HepG2 (cell line): ENCODE measurements around the gene RERGL. TPM values are rescaled to one million over a fixed set of nuclear protein-coding genes. Genes with fewer than 3 reads are reported as not detected.
"Not testable (repeated sequence)": the region's sequence is repeated elsewhere in the genome, so short reads cannot be mapped to it uniquely, and the experiment has no call there.

Source experiments
- ATAC-seq: fragments of 200-7000 bp; cut with Tn5 transposase; 3 replicates; pipeline ENCODE4 v1.9.1; 2020; ENCODE audit warnings: mild to moderate bottlenecking, moderate library complexity
- BruUV-seq: library from RNA; stranded (reverse); fragments of 400-500 nt; replicated peaks from 2 replicates; lab custom pipeline; 2021; lab: Mats Ljungman, UMichigan
- CTCF ChIA-PET: fragments of 300-600 bp; formaldehyde crosslinking; extraction: SDS; loops from one replicate; lab custom pipeline; 2021; ENCODE audit warnings: low total read pairs, inconsistent platforms, low intra/inter-chr PET ratio; lab: Yijun Ruan, JAX
- POLR2A ChIA-PET: fragments of 350-600 bp; sonication (Branson Sonifier 250); formaldehyde crosslinking; loops from one replicate; lab custom pipeline; 2020; ENCODE audit warnings: antibody characterized with exemption, inconsistent platforms; lab: Yijun Ruan, JAX
- DNase-seq: peaks from one replicate; pipeline ENCODE4 v3.0.0-alpha.2; 2015; ENCODE audit warnings: low spot score
- FAIRE-seq: peaks from 3 replicates; lab custom pipeline; 2011; peaks lifted over from hg19 to GRCh38; lab: Jason Lieb, UNC
- H2AFZ ChIP-seq: one replicate; pipeline ENCODE4 v1.6.1; 2011; ENCODE audit warnings: low read length, inconsistent platforms
- H3K27ac ChIP-seq: fragments of 300-600 bp; 3 replicates; pipeline ENCODE4 v1.8.0; 2011; ENCODE audit warnings: mixed run types, mild to moderate bottlenecking, mixed read lengths, low read length, inconsistent platforms; ENCODE audit not compliant: insufficient read depth; ENCODE audit errors: extremely low read length
- H3K27me3 ChIP-seq, 2 experiments: fragments of 200-600 bp in 1 of 2; 2 replicates in 1 of 2; 3 replicates in 1 of 2; pipeline versions ENCODE4 v1.6.0 to v1.8.0; 2011; ENCODE audit warnings: low read length in 2 of 2, mild to moderate bottlenecking in 2 of 2, moderate library complexity in 2 of 2, inconsistent platforms in 1 of 2; ENCODE audit not compliant: insufficient read depth in 2 of 2, control insufficient read depth in 1 of 2
- H3K36me3 ChIP-seq, 2 experiments: fragments of 200-600 bp in 1 of 2; replicated peaks in 1 of 2; 2 replicates in 1 of 2; 3 replicates in 1 of 2; pipeline versions ENCODE4 v1.5.1 to v1.8.0; 2011; ENCODE audit warnings: low read length in 2 of 2, inconsistent platforms in 1 of 2; ENCODE audit not compliant: insufficient read depth in 2 of 2, control insufficient read depth in 1 of 2
- H3K4me1 ChIP-seq: 2 replicates; pipeline ENCODE4 v1.5.1; 2012; ENCODE audit warnings: low read length, inconsistent platforms; ENCODE audit not compliant: insufficient read depth
- H3K4me2 ChIP-seq: 2 replicates; pipeline ENCODE4 v1.6.0; 2011; ENCODE audit warnings: low read depth, low read length, inconsistent platforms
- H3K4me3 ChIP-seq, 3 experiments: fragments of 200-600 bp in 1 of 3; sonication (generic), shearing (Covaris generic) in 1 of 3; replicated peaks in 1 of 3; 2 replicates each; pipeline ENCODE4 v1.5.1; 2011 to 2016; ENCODE audit warnings: low read length in 3 of 3, inconsistent platforms in 2 of 3, low read depth in 2 of 3, mild to moderate bottlenecking in 2 of 3, control low read depth in 1 of 3, mixed read lengths in 1 of 3; ENCODE audit not compliant: insufficient read depth in 1 of 3
- H3K79me2 ChIP-seq: one replicate; pipeline ENCODE4 v1.6.1; 2011; ENCODE audit warnings: low read length, inconsistent platforms; ENCODE audit not compliant: insufficient read depth
- H3K9ac ChIP-seq: 2 replicates; pipeline ENCODE4 v1.6.0; 2011; ENCODE audit warnings: mild to moderate bottlenecking, low read depth, low read length, inconsistent platforms; ENCODE audit not compliant: insufficient read depth
- H3K9me3 ChIP-seq: 2 replicates; pipeline ENCODE4 v1.5.1; 2012; ENCODE audit warnings: mild to moderate bottlenecking, low read length
- H4K20me1 ChIP-seq: 2 replicates; pipeline ENCODE4 v1.6.0; 2011; ENCODE audit warnings: inconsistent platforms, mild to moderate bottlenecking, low read length, moderate library complexity; ENCODE audit not compliant: insufficient read depth
- ATF7 ChIP-seq, 2 experiments: fragments of 450-650 bp in 1 of 2; sonication (generic) in 1 of 2; formaldehyde crosslinking in 1 of 2; IDR thresholded peaks; 2 replicates each; pipeline versions ENCODE4 v1.4.0 to v1.6.1; 2016 to 2020; ENCODE audit warnings: antibody characterized with exemption in 1 of 2, mild to moderate bottlenecking in 1 of 2, missing genetic modification reagents in 1 of 2
- CREB1 ChIP-seq, 2 experiments: fragments of 450-650 bp in 1 of 2; IDR thresholded peaks; 2 replicates each; pipeline ENCODE4 v1.6.1; 2016 to 2017; ENCODE audit warnings: control low read depth in 1 of 2, mild to moderate bottlenecking in 1 of 2, missing compliant biosample characterization in 1 of 2, missing genetic modification characterization in 1 of 2
- EED ChIP-seq: sonication (generic); formaldehyde crosslinking; IDR thresholded peaks from 2 replicates; pipeline ENCODE4 v1.5.0; 2020; ENCODE audit warnings: mild to moderate bottlenecking, missing genetic modification reagents
- SAFB2 ChIP-seq: sonication (generic); formaldehyde crosslinking; IDR thresholded peaks from 2 replicates; pipeline ENCODE4 v1.5.1; 2020; ENCODE audit warnings: missing genetic modification reagents, low read depth, mild to moderate bottlenecking, borderline replicate concordance
- ZBTB3 ChIP-seq: sonication (generic); formaldehyde crosslinking; IDR thresholded peaks from 2 replicates; pipeline ENCODE4 v1.4.0; 2020; ENCODE audit warnings: low read depth, mild to moderate bottlenecking, moderate library complexity, missing genetic modification reagents, borderline replicate concordance
- ZNF431 ChIP-seq: sonication (generic); formaldehyde crosslinking; IDR thresholded peaks from 2 replicates; pipeline ENCODE4 v1.9.0; 2022; ENCODE audit warnings: missing genetic modification reagents, low read depth, mild to moderate bottlenecking, borderline replicate concordance
- ZNF564 ChIP-seq: sonication (generic); formaldehyde crosslinking; IDR thresholded peaks from 2 replicates; pipeline ENCODE4 v1.8.1; 2023; ENCODE audit warnings: mild to moderate bottlenecking, missing genetic modification reagents
- WGBS: methylation state at CpG from one replicate; pipeline ENCODE4 v1.1.6; 2017; ENCODE audit warnings: low lambda C conversion rate; 5-methylcytosine and 5-hydroxymethylcytosine counted together
- in situ Hi-C: cut with HindIII; loops from 2 replicates; pipeline ENCODE4 v1.10.0; 2017; ENCODE audit warnings: low pct_unique_long_range_greater_than_20kb; ENCODE audit not compliant: extremely low pct_ligation_motif_present
- intact Hi-C: fragments of 100-400 bp; cut with micrococcal nuclease; formaldehyde crosslinking; loops from one replicate; pipeline ENCODE4 v1.10.0; 2022; ENCODE audit not compliant: unreplicated experiment
- polyA plus RNA-seq, 8 experiments: library from polyadenylated mRNA; depleted of rRNA in 3 of 8; stranded (reverse) in 7 of 8; unstranded in 1 of 8; fragments of >200 nt; fragmentation: Illumina TruSeq in 4 of 8; extraction: Trizol in 4 of 8; gene quantifications; 2 replicates each; pipeline versions ENCODE4 v1.2.1 to v1.2.3, GENCODE V29; 2011 to 2016; ENCODE audit warnings: low read depth in 4 of 8, missing spikeins in 1 of 8, mixed read lengths in 1 of 8; ENCODE audit not compliant: insufficient read depth in 1 of 8
- total RNA-seq, 5 experiments: library from RNA; depleted of rRNA; stranded (reverse); fragments of >200 nt; fragmentation: Illumina TruSeq; extraction: Trizol; gene quantifications; 2 replicates each; pipeline ENCODE4 v1.2.3, GENCODE V29; 2016; ENCODE audit warnings: low read depth in 1 of 5

The RERGL gene
- total and polyA plus RNA-seq, 2 of the 13 experiments (the other 11 are each of a cell fraction or from before 2014, with no cell fraction given) = not detected

DNA sequence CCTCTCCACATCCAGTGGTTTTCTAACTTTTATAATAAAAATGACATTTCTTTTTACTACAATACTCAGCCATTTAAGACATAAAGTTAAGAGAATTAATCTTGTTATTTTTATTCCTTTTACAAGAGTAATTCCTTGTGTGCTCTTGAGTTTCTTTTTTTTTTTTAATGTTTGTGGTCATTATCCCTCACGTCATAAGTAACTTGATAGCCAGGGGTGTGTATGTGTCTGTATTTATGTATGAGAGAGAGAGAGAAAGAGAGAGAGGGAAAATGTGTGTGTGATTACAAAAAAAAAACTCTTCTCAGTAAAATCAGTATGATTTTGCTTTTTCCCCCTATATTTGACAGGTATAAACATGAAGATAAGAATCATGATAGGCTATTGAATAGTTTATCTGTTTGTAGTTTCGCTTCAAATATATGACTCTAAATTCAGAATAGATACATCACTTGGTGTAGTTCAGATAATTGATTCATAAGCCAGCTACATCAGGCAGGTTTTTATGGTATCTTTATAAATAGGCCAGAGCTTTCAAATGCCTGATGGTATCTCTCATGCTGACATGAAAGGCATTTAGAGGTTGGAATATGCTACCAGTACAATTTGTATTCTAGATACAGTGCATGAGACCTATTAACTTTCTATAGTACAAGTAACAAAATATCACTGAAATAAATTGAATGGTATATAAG, 34.9 kb downstream of the RERGL start:
- Histone ChIP-seq H3K4me2 (no peak overlapping the region), H3K79me2 (no peaks in the 10 kb centered on the region), H2AFZ (no peak overlapping the region), H3K27ac (no peak overlapping the region), H3K4me1 (no peaks in the 10 kb centered on the region), H3K9me3 (peaks cover 44% of the 10 kb centered on the region), H3K27me3 (no peaks in the 10 kb centered on the region), H3K9ac (no peak overlapping the region), H4K20me1 (no peaks in the 10 kb centered on the region), H3K36me3 (no peaks in the 10 kb centered on the region), H3K4me3 (no peak overlapping the region)
- 12% methylated on average over 2 of the region's 2 CpGs for WGBS
- ATAC-seq (no peak), DNase-seq (no peak), FAIRE-seq (no peak)
- intact Hi-C loops = no loop called here
- ChIA-PET POLR2A (no interaction called here), CTCF (no interaction called here)
- no peak for TF ChIP-seq ZNF431 (CRISPR knock-in tag)
- TF ChIP-seq EED (CRISPR knock-in tag) = no peak
- no peak for TF ChIP-seq ZNF564 (CRISPR knock-in tag)
- no TSS peak for BruUV-seq
- in situ Hi-C loops = no loop called here

DNA sequence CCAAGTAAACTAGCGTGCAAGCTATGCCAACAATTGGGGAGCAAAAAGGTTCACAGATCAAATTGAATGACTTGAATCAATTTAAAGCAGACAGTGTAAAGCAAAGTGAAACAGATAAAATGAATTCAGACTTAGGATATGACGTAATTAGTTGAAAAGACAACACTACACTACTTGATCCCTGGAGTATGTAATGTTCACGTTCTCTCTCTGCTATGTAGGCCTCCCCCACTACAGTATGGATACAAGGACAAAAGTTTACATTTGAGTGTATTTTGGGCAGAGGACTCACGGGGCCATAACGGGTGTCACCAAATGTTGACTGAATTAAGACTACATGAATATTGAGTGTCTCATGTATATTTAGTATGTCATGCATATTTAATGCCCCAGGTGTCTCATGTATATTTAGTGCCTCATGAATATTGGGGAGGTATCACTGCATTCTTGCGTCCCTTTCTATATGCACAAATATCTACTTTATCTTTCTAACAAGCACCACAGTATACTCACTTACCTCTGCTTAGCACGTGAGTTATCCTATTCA, 44.5 kb downstream of the RERGL start:
- no peak for ATAC-seq

DNA sequence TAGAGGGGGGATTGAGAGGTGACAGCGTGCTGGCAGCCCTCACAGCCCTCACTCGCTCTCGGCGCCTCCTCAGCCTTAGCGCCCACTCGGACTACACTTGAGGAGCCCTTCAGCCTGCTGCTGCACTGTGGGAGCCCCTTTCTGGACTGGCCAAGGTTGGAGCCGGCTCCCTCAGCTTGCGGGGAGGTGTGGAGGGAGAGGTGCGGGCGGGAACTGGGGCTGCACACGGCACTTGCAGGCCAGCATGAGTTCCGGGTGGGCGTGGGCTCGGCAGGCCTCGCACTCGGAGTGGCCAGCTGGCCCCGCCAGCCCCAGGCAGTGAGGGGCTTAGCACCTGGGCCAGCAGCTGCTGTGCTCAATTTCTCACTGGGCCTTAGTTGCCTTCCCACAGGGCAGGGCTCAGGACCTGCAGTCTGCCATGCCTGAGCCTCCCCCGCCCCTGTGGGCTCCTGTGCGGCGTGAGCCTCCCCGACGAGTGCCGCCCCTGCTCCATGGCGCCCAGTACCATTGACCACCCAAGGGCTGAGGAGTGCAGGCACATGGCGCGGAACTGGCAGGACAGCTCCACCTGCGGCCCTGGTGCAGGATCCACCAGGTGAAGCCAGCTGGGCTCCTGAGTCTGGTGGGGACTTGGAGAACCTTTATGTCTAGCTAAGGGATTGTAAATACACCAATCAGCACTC, 49.8 kb downstream of the RERGL start:
- intact Hi-C loops, H3K27ac ChIP-seq, H3K27me3 ChIP-seq, H3K4me3 ChIP-seq, H3K79me2 ChIP-seq, POLR2A ChIA-PET, H3K9me3 ChIP-seq, ATAC-seq, H2AFZ ChIP-seq, FAIRE-seq, in situ Hi-C loops, H3K36me3 ChIP-seq, H4K20me1 ChIP-seq, CTCF ChIA-PET, H3K4me2 ChIP-seq, DNase-seq, BruUV-seq, H3K9ac ChIP-seq, H3K4me1 ChIP-seq: not testable (repeated sequence)
- no CpG with 5 or more reads among the region's 27 CpGs for WGBS

More for the DNA sequence above, 44.5 kb downstream of the RERGL start:
- TF ChIP-seq CREB1 (IDR thresholded peaks at IDR 0.05) (peak; percentile 41; the same call in 1 of the 2 replicates), CREB1 (CRISPR knock-in tag; IDR thresholded peaks at IDR 0.05) (no peak), ATF7 (IDR thresholded peaks at IDR 0.05) (peak; percentile 87), ATF7 (CRISPR knock-in tag; IDR thresholded peaks at IDR 0.05) (no peak), SAFB2 (CRISPR knock-in tag) (no peak), ZBTB3 (CRISPR knock-in tag) (no peak)
- TF ChIP-seq, all 625 proteins: peak for 2
- H3K79me2 ChIP-seq = no peaks in the 10 kb centered on the region
- intact Hi-C loops (no loop called here), in situ Hi-C loops (no loop called here)
- H3K4me2 ChIP-seq = no peak overlapping the region
- no peak overlapping the region for H2AFZ ChIP-seq
- BruUV-seq = no TSS peak
- no peaks in the 10 kb centered on the region for H3K9me3 ChIP-seq
- DNase-seq (no peak), FAIRE-seq (no peak)
- H3K4me3 ChIP-seq = no peak overlapping the region
- 27% methylated on average over 7 of the region's 7 CpGs for WGBS
- ChIA-PET CTCF (no interaction called here), POLR2A (no interaction called here)
- H4K20me1 ChIP-seq = no peaks in the 10 kb centered on the region
- no peak overlapping the region for H3K27ac ChIP-seq
- no peaks in the 10 kb centered on the region for H3K4me1 ChIP-seq
- H3K27me3 ChIP-seq = no peaks in the 10 kb centered on the region
- no peak overlapping the region for H3K9ac ChIP-seq
- no peaks in the 10 kb centered on the region for H3K36me3 ChIP-seq
